ENCODE results near the gene POLD3.
"Not testable (repeated sequence)": the region's sequence is repeated elsewhere in the genome, so short reads cannot be mapped to it uniquely, and the experiment has no call there.

The POLD3 gene

GRCh38 chr11:74583024-74583624 is 9.3 kb upstream of the POLD3 start:
- DNase-seq (ENCODE audit: low read depth) = no peak

GRCh38 chr11:74590492-74590891 is 1.9 kb upstream of the POLD3 start:
- not testable (repeated sequence) for DNase-seq (ENCODE audit: low read depth)

- no peak for DNase-seq (ENCODE audit: low read depth)
Observed at GRCh38 chr11:74592063-74592440, 330 bp upstream of the POLD3 start.

- no peak for DNase-seq (ENCODE audit: low read depth)
Observed at GRCh38 chr11:74593463-74593862, 1.1 kb downstream of the POLD3 start.

- no peak for DNase-seq (ENCODE audit: low read depth)
Observed at GRCh38 chr11:74602637-74603556, 10.5 kb downstream of the POLD3 start.

GRCh38 chr11:74603845-74604244 is 11.5 kb downstream of the POLD3 start:
- DNase-seq (ENCODE audit: low read depth) = no peak

GRCh38 chr11:74604311-74604710 is 11.9 kb downstream of the POLD3 start:
- DNase-seq (ENCODE audit: low read depth) = no peak

- no peak for DNase-seq (ENCODE audit: low read depth)
Observed at GRCh38 chr11:74605403-74605802, 13.0 kb downstream of the POLD3 start.

- DNase-seq (ENCODE audit: low read depth) = no peak
Observed at GRCh38 chr11:74608431-74608830, 16.0 kb downstream of the POLD3 start.

GRCh38 chr11:74611369-74611861 is 19.0 kb downstream of the POLD3 start:
- DNase-seq (ENCODE audit: low read depth) = no peak

GRCh38 chr11:74612877-74613276 is 20.5 kb downstream of the POLD3 start:
- DNase-seq (ENCODE audit: low read depth) = no peak

GRCh38 chr11:74615311-74615710 is 22.9 kb downstream of the POLD3 start:
- no peak for DNase-seq (ENCODE audit: low read depth)

GRCh38 chr11:74615988-74616387 is 23.6 kb downstream of the POLD3 start:
- DNase-seq (ENCODE audit: low read depth) = no peak

- DNase-seq (ENCODE audit: low read depth) = no peak
Observed at GRCh38 chr11:74620531-74620930, 28.1 kb downstream of the POLD3 start.

GRCh38 chr11:74626130-74626529 is 33.7 kb downstream of the POLD3 start:
- DNase-seq (ENCODE audit: low read depth) = no peak

- no peak for DNase-seq (ENCODE audit: low read depth)
Observed at GRCh38 chr11:74626604-74627003, 34.2 kb downstream of the POLD3 start.

GRCh38 chr11:74627381-74627780 is 35.0 kb downstream of the POLD3 start:
- no peak for DNase-seq (ENCODE audit: low read depth)

- DNase-seq (ENCODE audit: low read depth) = no peak
Observed at GRCh38 chr11:74630043-74630442, 37.7 kb downstream of the POLD3 start.

GRCh38 chr11:74633406-74634393 is 41.3 kb downstream of the POLD3 start:
- DNase-seq (ENCODE audit: low read depth) = no peak

GRCh38 chr11:74634537-74634936 is 42.2 kb downstream of the POLD3 start:
- DNase-seq (ENCODE audit: low read depth) = no peak

- no peak for DNase-seq (ENCODE audit: low read depth)
Observed at GRCh38 chr11:74636630-74637184, 44.3 kb downstream of the POLD3 start.

- DNase-seq (ENCODE audit: low read depth) = no peak
Observed at GRCh38 chr11:74637700-74638099, 45.3 kb downstream of the POLD3 start.
